NCI-H345 treated with DMSO at 0.1 percent for 48 hours (cell line): ENCODE measurements around the gene RHEB.
"Not testable (repeated sequence)": the region's sequence is repeated elsewhere in the genome, so short reads cannot be mapped to it uniquely, and the experiment has no call there.

Source experiments
- DNase-seq: peaks from one replicate; lab custom pipeline; 2025; ENCODE audit not compliant: unreplicated experiment; lab: John Stamatoyannopoulos, UW

Gene RHEB

DNA sequence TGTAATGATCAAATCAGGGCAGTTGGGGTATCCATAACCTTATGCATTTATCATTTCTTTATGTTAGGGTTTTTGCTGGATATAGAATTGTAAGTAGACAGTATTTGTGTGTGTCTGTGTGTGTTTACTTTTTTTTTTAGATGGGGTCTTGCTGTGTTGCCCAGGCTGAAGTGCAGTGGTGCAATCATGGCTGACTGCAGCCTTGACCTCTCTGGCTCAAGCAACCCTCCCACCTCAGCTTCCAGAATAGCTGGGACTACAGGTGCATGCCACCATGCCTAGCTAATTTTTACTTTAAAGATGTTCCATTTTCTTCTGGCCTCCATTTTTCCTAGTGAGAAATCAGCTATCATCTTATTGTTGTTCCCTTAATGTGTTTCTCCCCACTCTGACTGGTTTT lies 10.1 kb upstream of the RHEB start:
- DNase-seq = no peak

DNA sequence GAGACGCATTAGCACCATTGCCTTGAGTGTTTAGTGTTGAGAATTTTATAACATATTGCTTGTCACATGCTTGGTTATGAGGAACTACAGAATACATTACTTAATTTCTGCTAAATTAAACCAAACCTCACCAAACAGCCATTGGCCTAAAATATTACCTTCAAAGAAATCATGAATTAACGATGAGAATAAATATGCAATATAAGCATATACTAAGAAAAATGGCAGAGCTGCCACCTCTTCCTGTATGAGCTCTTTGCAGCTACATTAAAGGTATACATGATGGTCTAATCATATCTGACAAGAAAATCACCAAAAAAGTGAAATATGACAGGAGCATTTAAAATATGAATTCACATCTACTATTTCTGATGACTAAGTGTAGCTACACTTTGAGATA lies 5.2 kb upstream of the RHEB start:
- DNase-seq = no peak

DNA sequence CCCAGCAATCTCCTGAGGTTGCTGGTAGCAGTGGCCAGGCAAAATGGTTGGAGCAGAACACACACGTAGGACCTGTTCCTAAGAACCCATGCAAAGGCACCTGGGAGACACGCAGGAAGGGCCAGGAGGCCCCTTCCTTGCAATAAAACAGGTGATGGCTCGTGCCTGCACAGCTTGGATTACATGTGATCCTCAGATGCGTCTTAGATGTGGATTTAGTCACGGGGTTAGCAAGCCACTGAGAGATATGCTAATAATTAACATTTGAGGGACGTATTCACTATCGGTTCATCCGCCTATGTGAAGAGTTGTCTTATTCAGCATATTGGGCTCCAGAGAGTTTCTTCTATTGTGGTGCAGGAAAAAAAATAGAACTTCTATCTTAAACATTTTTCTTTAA lies 4.6 kb upstream of the RHEB start:
- DNase-seq = no peak

DNA sequence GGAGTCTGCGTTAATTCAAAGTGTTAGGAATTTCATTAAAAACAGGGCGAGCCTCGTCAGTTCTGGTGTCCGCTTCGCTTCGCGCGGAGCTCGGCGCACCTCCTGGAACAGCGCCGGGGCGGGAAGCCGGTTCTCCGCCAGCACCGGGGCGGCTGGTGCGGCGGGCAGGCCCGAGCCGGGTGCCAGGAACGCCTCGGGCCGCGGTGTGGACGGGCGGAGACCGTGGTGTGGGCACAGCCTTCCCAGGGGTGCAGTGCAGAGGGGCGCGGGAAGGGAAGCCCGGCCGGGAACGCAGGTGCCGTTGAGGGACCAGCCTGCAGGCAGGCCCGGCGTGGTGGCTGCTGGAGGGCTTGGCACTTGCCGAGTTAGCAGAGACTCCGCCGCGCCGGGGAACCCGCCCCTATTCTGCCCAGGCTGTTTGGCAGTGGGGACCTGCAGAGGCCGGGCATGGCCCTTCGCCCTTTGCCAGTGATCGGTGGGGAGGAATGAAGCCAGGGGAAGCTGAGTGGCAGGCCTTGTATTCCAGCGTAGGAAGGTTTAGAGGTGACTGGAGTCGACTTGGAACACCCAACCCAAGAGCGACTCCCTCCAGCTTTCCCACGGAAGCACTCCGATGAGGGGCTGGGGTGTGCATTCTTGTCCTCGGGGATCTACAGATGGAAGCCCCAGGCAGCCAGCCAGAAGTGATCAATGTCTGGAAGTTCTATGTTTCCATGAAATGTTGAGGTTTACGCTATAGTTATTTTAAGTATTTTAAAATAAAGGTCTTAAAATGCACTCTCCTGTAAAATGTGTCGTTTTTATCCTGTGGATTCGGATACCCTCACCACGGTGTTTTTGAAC lies 945 bp upstream of the RHEB start:
- DNase-seq = no peak

DNA sequence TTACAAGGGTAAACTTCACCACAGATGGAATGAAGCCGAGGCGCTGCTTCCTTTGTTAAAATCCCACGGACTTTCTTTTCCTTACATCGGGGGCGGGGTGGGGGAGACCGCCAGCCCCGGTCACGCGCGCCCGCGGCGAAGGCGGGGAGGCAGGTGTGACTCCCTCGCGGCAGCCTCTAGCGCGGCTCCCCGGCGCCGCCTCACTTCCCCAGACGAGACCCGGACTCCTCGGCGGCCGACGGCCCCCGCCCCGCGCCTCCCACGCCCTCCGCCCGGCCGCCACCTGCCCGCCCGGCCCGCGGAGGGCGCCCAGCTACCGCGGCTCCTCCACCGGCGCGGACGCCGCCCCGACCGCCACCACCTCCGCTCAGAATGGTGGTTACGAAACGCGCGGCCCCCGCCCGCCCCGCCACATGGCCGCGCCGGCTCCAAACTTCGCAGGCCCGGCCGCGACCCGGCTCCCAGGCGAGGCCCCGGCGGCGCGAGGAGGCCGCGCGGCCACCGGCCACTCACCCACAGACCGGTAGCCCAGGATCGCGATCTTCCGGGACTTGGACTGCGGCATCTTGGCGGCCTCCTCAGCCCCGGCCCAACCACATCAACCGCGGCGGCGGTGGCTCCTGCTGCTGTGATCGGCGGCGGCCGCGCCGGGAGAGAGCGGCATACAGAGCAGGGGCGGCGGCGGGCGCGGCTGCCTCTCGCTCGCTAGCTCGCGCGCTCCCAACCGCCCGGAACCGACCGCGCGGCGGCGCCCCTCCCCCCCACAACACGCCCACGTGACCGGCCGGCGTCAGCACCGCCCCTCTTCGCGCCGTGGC lies 539 bp downstream of the RHEB start:
- not testable (repeated sequence) for DNase-seq

DNA sequence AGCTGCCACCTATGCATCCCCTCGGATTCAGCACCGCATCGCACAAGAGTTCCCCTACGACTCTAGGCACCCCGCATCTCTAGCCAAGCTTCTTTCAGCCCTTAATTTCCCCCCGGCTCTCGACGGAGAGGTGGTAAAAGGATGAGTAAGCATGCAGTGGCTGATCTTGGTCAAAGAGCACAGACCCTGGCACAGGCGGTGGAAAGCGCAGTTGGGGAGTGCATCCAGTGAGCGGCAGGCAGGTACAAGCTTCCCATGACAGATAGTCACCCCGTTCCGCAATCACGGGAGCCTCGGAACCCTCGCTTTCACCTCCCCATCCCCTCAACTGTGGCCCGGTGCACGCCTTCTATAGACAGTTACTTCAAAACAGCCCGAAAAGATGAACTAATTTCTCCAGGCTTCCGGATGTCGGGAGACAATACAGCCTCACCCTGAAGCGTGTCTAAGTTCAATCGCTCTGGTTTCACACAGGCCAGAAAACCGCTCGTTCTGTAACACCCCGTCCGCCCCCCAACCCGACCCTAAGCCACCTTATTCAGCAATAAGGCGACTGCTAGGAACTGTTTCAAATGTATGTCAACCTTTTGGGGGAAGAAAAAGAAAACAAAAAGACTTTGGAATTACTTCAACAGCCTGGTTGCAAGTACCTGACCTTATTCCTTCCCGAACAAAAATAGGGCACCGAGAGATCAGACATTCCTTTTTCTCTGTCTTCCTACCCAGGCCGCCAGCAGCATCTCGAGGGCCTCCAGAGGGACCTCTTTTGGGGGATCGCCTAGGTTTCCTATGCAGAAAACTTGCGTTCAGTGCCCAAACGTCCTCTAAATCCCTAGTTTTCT lies 1.4 kb downstream of the RHEB start:
- no peak for DNase-seq

DNA sequence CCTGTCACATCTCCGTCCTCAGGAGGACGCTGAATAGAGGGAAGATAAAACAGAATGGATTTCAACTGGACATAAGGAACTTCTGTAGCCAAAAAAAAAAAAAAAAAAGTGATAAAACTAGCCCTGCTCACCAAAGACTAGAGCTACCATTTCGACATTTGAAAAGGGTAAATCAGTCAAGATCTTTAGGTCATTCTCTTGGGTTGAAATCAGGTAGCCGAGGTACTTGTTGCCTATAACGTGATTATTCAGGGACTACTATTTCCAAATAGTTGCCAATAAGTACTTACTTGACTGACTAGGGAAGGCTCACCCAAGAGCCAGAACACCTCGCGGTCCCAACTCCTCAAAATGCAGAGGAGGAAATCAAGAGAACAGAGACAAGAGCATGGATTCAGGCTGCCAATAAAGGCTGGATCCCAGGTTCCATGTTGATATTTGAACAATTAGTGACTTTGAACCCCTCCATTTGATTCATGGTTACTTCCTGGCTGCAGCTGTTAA lies 2.0 kb downstream of the RHEB start:
- DNase-seq = no peak

DNA sequence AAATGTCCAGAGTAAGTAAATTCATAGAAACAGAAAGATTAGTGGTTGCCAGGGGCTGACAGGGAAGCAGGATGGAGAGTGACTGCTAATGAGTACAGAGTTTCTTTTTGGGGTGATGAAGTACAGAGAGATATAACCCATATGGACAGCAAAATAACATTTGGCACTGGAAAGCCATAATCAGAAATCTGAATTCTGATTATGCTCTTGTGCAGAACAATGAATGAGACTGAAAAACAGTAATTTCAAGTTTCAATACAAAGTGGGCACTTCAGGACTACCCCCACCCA lies 4.5 kb downstream of the RHEB start:
- no peak for DNase-seq

DNA sequence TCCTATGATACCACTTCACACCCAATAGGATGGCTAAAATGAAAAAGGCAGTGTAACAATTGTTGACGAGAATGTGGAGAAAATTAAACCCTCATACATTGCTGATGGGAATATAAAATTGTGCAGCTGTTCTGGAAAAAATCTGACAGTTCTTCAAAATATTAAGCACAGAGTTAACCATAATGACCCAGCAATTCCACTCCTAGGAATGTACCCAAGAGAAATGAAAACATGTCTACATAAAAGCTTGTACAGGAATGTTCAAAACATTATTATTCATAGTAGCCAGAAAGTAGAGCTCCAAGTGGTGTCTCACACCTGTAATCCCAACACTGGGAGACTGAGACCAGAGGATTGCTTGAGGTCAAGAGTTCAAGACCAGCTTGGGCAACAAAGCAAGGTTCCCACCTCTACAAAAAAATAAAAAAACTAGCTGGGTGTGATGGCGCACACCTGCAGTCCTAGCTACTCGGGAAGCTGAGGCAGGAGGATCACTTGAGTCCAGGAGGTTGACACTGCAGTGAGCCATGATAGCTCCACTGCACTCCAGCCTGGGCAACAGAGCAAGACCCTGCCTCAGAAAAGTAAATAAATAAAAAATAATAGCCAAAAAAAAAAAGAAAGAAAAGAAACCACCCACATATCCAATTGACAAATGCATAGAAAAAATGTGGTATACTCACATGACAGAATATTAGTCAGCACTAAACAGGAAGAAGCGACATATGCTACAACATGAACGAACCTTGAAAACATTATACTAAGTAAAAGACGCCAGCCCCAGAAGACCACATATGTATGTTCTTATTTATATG lies 5.0 kb downstream of the RHEB start:
- no peak for DNase-seq

DNA sequence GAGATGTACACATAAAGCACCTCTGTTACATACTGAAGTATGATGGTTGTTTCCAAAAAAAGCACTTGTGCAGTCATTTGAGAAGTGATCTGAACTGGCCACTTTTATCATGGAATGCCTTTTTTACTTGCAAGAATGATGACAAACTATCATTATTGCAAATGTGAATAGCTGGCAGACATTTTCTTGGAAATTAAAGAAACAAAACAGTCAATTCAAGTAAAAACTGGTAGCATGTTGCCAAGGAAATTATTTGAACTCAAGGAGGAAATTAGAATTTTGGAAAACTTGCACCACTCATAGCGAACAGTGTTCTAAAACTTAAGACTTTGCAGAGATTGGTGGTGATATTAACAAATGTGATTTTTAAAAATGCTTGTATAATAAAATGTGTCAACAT lies 6.6 kb downstream of the RHEB start:
- no peak for DNase-seq

DNA sequence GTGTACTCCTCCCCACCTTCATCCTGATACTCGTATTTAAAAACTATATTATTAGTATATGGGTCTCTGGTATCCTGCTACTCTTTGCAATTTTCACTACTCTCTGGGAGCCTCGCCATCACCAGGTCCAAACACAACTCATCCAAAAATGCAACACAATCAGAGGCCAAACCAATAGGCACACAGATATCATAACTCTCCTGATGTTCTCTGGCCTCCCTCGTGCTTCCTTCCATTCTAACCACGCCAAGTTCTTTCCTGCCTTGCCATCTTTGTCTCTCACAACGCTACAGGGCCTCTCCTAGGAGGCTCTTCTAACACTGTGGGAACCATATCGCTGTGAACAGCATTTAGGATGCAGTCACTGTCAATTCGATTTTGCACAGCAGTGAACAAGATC lies 7.3 kb downstream of the RHEB start:
- no peak for DNase-seq

DNA sequence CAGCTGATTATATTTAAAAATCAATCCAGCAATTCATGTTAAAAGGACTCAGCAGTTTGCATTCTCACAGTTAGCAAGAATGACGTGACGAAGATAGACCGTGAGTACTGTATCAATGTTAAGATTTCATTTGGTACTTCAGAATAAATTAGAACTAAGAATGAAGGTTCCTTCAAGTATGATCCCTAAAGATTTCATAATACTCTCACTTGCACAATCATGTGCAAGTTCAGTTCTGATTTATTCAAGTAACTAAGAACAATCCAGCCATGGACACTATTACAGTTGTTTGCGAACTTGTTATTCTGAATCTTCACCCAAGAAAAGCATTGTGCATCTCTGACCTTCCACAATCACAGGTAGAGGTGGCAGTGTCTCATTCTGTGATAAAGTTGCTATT lies 7.7 kb downstream of the RHEB start:
- DNase-seq = no peak

DNA sequence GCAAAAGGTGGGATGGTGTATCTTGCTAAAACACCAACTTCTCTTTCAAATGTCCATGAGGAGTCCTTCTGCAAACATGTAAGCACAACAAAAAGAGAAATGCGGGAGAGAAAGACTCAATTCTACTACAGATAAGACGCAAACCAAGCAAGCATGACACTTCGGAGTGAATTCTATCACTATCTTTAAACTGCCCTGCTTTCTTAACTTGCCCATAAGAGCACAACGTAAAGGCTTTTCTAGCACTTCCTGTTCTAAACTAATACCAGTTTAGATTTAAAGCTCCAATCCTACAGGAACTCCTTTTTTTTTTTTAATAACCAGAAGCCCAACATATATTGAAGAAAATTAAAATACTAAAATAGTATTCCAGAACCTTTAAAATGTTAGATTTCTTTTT lies 8.4 kb downstream of the RHEB start:
- DNase-seq = no peak

DNA sequence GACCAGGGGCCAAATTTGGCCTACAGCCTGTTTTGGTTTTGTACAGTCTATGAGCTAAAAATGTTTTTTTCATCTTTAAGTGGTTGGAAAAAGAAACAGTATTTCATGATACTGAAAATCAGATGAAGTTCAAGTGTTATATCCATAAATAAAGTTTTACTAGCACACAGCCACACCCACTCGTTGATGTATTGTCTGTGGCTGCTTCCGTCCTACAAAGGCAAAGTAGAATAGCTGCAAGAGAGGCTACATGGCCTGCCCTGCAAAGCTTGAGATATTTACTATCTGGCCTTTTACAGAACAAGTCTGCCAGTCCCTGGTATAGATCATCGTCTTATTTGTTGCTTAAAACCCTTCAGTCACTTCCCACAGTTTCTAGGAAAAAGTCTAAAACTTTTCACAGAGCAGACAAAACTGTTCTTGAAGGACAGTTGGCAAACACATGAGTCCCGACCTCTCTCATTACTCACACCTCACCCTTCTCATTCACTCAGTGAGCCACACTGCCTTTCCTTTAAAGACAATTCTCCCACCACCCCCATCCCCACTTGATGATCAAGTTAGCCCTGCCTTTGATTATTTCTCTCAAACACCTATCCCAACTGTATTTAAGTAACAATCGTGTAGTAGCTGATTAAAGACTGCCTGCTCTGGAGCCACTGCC lies 9.9 kb downstream of the RHEB start:
- DNase-seq = no peak

DNA sequence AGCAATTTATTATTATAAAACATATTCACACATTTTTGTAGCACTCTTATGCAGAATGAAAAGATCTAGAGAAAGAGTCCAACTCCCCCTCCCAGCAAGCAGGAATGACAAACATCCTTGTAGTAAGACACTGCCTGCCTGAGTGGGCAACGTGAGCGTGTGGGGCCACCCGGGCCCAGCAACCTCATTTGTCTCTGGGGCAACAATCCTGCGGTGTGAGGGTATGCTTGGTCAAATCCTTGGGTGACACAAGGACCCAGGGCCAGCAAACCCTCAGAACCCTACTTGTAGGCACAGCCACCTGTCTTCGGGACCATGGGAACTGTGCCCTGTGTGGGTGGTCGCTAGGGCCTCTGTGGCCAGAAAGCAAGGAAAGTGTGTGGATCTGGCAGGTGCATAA lies 10.7 kb downstream of the RHEB start:
- DNase-seq = no peak

DNA sequence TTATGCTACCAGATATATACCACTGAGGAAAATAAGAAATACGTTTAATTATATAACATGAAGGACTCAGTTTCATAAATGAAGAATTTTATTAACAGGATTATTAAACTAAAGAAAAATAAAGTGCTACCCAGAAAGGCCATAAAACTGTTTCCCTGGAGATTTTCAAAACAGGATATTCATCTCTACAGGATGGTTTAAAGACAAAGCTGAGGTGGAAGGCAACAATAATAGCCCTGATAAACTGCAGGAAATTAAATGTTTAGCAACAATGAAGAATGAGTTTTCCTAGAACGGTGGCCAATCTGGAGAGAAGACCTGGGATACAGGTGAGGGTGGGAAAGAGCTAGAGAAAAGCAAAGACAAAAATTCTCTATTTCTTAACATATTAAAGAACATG lies 11.9 kb downstream of the RHEB start:
- no peak for DNase-seq

DNA sequence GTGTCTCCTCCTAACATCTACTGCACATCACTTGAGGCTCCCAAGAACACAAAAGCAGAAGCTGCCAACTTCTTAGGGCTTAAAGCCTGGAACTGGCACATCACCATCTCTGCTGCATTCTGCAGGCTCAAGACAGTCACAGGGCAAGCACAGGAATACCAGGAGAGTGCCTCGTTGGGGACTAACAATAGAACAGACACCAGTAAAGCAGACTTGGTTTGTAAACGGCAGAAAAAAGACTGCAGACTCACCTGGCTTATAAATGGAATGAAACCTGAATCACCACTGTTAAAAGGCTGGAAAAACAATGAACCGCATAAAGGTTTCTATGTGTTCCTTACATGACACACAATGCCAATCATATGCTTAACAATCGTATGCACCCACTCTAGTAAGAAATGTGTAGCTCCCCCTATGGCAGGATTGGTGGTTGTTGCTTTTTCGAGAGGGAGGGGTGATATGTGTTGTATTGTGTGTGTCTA lies 12.8 kb downstream of the RHEB start:
- DNase-seq = no peak

DNA sequence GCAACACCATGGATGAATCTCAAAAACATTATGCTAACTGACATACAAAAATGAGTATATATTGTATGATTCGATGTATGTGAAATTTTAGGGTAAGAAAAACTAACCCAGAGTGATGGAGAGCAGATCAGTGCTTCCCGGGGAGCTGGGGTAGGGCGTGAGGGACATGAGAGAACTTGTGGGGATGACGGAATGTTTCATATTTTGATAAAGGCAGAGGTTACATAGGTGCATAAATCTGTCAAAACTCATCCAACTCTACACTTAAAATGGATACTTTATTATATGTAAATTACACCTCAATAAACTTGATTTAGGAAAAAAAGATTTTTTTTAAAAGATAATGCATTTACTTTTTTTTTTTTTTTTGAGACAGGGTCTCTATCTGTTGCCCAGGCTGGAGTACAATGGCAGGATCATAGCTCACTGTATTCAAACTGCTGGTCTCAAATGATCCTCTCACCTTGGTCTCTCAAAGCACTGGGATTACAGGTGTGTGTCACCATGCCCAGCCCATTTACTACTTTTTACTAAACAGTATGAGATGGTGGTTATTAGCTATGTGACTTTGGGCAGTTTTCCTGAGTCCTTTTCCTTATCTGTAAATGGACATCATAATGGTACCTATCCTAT lies 13.7 kb downstream of the RHEB start:
- DNase-seq = no peak

DNA sequence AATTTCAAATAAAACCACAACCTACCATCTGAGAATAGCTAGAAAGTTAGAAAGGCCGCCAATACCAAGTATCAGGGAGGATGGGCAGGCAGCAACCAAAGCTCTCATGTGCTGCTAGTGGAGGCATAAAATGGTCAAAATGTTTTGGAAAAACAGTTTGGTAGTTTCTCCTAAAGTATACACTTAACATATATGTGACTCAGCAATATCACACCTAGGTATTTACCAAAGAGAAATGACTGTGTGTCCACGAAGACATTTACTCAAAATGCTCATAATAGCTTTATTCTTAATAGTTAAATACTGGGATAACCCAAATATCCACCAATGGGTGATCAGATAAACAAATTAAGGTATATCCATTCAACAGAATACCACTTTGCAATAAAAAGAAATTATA lies 14.3 kb downstream of the RHEB start:
- DNase-seq = no peak
